NOMO-1 treated with DMSO at 0.1 percent for 48 hours (cell line): ENCODE measurements around the gene HNF4A.

Experiments
- DNase-seq: peaks from one replicate; lab custom pipeline; 2025; ENCODE audit not compliant: unreplicated experiment; lab: John Stamatoyannopoulos, UW

HNF4A gene

DNA sequence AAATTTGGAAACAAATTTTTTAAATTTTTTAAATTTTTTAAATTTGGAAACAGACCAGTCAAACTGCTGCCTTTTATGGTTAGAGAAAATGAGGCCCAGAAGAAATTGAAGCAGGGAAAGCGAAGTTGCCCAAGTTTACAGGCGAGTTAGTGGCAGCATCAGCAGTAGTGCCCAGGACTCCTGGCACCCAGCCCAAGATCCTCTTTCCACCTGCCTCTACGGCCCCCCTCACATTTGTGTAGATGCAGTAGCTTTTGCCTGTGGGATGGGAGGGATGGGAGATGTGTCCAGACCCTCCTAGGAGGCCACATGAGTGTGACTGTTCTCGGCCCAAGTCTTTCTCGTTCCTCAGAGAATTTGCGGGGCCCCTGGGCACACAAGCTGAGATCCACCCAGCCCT lies 49.8 kb downstream of the HNF4A start:
- DNase-seq = no peak

DNA sequence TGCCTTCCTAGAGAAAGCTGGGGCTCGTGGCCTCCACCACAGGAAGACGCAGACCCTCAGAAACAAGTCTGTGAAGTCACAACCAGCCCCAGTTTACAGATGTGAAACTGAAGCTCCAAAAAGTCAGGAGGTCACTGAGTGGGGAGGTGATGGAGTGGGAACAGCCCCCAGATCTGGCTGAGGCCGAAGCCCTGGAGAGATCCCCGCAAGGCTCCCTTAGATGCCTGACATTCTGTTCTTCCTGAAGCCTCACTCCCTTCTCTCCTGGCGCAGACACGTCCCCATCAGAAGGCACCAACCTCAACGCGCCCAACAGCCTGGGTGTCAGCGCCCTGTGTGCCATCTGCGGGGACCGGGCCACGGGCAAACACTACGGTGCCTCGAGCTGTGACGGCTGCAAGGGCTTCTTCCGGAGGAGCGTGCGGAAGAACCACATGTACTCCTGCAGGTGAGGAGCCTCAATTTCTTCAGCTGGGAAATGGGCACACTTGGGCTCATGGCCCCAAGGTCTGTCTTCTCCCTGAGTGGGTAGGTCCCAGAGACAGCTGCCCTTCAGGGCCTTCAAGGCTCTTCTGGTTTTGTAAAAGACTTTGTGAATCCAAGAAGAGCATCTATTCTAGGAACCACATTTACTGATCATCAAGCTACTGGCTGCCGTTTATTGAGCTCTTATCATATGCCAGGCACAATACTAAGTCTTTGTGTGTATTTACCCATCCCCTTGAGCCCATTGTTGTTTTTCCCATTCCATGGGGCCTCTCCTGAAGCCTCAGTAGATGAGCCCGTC lies 50.5 kb downstream of the HNF4A start:
- DNase-seq = no peak

DNA sequence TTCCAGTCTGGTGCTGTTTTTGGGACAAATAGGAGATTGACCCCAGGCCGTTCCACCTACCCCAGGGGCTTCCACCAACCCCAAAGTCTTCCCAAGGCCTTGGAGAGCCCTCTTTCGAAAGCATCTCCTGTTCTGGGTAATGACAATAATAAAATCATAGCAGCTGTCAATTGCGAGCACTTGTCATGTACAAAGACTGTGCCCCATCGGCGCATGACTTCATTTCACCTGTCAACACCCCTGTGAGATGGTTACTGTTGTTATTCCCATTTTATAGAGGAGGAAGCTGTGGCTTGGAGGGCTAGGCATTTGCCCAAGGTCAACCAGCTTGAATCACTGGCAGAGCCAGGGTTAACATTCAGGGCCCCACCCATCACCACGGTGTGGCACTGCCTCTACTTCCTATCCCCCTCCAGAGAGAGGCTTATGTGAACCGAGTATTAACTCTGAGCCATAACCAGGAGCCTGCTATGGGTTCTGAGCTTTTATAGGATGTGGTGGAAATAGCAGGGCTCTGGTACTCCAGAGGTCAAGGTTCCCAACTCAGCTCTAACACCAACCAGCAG lies 51.2 kb downstream of the HNF4A start:
- no peak for DNase-seq

DNA sequence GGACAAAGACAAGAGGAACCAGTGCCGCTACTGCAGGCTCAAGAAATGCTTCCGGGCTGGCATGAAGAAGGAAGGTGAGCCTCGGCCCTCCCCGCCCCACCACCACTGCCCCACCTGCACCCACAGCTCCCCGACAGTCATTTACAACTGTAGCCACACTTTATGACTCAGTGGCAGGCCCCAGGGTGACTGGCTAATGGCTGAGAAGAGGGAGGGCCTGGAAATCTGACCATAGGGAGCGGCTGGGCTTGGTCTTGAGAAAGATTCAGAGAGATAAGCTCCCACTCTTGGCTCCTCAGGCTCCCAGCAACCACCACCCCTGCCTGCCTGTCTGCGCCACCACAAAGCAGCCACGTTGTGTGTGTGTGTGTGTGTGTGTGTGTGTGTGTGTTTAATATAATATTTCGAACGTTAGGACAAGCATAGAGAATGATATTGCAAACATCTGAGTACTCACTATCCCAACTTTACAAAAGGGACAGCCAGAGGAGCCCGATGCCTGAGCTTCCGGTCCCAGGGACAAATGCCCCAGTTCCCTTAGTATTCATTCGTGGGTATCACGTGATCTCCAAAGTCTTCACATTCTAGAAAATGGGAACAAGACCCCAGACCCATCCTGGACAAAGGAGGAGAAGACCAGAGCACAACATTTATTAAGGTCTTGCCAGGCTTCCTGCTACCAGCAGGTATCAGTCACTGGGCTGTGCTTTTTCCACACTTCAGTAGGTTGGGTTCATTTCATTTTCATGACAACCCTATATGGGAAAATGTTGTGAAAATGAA lies 52.1 kb downstream of the HNF4A start:
- DNase-seq = peak; percentile 55

DNA sequence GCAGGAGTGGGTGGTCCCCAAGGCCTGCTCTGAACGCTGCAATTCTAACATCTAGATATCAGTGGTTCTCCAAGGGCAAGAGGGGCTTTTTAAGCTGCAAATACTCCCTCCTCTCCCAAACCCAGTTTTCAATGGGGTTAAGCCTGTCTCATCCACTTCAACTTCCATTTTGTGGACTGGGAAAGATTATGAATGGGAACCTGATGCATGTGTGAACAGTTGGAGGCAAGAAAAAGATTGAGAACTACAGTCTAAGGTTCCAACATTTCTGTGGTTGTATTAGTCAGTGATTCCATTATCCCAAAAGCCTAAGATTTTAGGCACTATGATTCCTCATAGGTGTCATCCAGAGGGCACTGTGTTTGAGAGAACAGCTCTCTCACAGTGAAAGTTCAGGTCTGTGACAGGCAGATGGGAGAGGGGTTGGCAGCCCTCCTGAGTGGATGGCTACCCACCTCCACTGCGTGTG lies 53.7 kb downstream of the HNF4A start:
- no peak for DNase-seq

DNA sequence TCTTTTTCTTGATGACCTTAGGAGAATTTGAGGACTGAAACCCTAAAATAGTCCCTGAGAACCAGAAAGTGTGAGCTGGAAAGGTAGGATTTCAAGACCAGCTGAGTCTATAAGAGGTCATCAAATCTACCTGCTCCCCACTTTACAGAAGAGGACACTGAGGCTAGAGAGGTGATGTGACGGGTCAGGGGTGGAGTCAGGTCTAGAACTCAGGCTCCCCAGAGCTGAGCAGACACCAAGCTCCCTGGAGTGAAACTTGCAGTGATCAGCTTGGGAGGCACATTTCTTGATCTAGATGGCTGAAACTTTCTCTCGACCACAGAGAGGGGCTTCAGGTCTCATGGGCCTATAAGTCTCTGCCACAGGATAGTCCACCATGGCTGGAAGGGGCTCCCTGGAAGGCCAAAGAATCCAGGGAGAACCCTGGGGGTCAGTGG lies 55.1 kb downstream of the HNF4A start:
- no peak for DNase-seq

DNA sequence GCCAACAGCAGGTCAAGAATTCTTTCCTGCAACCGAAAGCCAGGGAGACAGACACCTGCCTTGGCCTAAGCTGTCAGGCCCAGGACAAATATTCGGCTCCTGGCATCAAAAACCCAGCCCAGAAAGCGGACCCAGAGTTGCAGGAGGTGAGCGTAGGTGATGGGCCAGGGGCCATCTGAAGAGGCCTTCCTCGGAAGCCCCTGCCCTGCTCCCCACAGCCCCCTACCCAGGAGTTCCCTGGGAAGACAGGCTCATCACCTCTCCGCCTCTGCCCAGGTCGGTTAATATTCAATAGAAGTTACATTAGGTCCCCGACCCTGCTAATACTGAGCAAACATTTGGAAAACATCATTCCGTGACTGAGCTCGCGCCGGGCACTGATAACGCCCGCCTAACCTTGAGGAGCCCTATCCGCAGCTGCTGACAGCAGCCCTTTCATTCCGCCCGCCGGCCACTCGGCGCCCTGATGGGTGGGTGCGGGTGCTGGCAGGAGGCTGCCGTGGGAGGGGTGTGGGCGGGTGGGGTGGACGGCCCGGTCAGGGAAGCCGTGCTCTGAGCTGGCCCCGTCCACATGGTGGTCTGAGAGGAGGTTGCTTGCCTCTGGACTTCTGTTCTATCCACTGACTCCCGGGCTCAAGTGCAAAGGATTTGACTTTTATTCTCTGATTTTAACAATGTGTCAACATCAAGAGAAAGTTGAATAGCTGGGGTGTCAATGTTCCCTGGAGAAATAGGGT lies 55.7 kb downstream of the HNF4A start:
- DNase-seq = no peak

DNA sequence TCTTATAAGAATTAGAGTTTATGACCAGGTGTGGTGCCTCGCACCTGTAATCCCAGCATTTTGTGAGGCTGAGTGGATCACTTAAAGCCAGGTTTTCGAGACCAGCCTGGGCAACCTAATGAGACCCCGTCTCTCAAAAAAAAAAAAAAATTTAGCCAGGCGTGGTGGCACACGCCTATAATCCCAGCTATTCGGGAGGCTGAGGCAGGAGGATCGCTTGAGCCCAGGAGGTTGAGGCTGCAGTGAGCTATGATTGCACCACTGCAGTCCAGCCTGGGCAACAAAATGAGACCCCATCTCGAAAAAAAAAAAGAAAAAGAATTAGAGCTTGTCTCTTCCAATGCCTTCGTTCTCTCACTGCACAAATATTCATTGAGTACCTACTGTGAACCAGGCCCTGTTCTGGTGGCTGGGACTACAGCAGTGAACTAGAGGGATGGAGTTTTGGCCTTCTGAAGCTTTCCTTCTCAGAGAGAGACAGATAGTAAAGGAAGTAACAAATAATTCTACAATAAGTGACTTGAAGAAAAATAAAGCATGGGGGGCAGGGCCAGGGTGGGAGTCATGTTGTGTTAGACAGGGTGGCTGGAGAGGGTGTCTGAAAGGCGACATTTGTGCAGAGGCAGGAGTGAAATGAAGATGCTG lies 56.4 kb downstream of the HNF4A start:
- DNase-seq = no peak

DNA sequence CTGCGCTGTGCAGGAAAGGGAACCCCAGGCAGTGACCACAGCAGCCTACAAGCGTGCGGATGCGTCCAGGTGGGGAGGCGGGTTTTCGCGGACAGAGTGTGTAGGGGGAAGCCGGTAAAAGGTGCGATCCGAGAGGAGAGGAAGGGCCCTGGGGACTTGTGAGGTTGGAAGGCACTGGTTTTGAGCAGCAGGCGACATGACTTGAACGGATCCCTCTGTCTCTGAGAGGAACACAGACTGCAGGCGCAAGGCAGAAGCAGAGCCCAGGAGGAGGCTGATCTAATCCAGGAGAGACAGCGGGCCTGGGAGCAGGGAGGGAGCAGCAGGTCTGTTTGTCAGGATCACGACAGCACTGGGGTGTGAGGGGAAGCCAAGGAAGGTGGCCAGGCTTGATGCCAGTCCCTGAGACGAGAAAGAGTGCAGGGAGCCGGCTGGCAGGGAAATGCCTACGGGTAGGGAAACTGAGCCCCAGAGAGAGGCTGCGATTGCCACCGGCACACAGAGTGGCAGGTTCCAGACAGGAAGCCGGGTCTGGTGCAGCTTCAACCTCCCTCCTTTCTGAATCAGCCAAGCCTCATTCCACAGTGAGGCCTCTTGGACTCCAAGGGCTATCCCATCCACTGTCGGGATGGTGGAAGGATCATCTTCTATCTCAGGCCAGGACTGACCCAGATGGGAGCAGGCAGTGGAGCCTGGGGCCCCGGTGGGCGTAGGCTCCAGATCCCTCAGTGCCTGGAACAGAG lies 57.1 kb downstream of the HNF4A start:
- no peak for DNase-seq

DNA sequence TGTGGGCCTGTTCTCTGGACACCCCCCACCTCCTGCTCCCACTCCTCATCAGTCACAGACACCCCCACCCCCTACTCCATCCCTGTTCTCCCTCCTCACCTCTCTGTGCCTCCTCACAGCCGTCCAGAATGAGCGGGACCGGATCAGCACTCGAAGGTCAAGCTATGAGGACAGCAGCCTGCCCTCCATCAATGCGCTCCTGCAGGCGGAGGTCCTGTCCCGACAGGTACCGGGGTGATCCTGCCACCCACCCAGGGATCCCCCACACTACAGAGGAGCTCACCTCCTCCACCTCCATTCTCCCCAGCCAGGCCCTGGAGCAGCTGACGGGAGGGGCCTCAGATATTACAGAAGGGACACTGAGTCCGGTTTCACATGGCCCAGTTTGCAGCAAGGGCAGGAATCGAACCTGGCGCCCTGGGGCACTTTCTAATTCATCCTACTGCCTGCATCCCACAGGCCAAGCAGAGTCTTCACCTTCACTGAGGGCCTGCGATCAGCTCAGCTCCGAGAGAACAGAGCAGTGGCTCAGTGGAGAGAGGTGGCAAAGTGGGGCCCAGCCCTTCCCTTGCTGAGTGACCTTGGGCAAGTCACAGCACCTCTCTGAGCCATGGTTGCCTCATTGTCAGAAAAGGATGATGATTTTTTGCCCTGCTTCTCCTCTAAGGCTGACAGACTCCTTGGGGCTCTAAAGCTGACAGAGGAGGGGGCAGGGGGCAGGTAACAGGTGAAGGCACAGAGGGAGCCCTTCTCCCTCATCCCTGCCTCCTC lies 58.3 kb downstream of the HNF4A start:
- no peak for DNase-seq

DNA sequence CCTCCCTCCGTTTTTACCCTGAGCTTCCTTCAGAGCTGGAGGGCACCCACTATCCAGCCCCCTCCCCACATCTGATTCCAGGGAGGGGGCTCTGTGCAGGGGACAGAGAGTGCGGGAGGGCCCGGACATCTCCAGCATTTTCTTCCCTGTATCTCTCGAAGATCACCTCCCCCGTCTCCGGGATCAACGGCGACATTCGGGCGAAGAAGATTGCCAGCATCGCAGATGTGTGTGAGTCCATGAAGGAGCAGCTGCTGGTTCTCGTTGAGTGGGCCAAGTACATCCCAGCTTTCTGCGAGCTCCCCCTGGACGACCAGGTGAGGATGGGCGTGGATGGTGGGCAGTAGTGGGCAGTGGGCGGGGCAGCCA lies 58.8 kb downstream of the HNF4A start:
- no peak for DNase-seq

DNA sequence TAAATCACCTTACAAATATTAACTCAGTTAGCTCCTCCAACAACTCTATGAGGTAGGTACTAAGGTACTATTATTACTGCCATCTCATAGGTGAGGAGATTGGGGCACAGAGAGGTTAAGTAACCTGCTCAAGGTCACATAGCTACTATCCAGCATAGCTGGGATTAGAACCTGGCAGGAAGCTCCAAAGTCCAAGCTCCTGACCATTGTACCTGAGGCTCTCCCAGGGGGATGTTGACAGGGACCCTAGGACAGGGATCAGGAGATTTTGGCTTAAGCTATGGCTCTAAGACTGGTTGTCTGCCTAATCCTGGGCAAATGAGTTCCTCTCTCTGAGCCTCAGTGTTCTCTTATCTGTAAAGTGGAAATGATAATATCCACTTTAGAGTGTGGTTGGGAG lies 59.3 kb downstream of the HNF4A start:
- no peak for DNase-seq

DNA sequence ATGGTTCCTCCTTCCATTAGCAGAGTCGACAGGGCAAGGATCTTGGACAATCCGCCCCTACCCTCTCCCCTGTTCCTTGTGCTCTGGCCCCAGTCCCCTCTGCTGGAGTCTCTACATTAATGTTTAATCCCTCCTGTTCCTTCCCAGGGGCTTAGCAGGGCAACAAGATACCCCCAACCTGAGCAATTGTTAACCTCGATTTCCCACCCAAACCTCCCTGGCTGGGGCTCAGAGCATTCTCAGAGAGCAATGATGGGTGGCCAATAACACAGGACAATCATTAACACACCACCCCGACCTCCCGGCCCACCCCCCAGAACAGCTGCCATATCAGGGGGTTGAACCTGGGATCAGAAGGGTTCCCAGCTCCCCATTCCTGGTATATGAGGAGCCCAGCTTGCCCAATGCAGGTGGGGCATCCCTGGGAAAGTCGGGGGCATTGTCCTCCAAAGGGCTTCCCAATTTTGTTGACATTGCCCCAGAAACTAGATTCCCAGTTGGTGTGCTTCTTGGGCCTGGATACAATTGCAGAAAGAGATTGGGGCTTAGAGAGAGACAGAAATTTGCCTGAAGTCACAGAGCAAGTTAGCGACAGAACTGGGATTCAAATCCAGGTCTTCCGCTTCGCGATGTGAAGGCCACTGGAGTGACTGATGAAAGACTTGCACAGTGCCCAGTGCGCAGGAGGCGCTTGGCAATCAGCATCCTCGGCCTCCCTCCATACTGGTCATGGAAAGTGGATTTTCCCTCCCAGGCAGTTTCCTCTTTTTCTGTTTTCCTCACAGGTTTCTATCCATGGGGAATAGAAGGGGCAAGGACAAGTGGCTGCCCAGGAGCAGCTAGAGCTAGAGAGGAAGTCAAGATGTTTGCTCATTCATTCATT lies 60.6 kb downstream of the HNF4A start:
- DNase-seq = no peak

DNA sequence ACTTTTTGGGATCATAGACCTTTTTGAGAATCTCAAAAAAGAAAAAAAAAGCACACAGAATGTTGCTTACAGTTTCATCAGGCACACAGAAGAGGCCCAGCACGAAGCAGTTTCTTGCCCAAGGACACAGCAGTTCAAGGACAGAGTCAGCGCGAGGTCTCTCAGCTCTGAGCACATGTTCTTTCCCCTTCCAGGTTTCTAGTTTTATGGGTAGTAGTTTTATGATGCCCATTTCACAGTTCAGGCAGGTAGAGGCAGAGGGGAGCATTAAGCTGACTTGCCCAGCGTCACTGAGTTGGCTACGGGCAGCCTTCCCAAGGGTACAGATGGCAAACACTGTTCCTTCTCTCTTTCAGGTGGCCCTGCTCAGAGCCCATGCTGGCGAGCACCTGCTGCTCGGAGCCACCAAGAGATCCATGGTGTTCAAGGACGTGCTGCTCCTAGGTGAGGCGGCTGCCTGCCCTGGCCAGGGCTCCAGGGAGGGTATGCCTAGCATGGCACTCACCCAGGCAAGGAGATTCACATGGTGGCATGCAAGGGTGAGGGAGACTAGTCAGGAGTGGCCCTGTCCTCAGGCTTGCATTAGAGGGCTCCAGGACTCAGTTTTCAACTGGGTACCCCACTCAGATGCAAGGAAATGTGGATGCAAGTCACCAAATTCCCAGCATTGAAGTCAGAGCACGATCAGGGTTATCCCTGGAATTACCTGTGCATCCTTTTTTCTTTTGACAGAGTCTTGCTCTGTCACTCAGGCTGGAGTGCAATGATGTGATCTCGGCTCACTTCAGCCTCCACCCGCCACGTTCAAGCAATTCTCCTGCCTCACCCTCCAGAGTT lies 62.8 kb downstream of the HNF4A start:
- DNase-seq = no peak

DNA sequence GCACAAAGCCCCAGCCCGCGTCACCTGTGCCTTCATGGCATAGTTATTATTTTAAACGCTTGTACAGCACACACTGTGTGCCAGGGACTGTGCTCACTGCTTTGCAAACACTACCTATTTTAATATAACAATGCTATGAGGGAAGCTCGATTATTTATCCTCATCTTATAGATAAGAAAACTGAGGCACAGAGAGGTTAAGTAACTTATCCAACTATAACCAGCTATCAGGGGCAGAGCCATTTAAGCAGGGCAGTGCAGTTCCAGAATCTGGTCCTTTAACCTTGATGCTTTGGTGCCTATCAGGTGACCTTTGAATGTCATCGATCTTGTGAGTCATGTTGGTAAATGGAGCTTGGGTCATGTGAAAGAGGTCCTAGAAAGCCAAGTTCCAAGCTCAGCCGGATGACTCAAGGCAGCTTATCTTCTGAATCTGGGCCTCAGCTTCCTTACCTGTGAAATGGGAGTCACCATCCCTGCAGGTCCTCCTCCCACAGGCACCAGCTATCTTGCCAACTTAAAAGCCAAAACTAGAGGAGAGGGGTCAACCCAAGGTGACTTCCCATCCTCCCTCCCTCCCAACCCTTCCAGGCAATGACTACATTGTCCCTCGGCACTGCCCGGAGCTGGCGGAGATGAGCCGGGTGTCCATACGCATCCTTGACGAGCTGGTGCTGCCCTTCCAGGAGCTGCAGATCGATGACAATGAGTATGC lies 63.8 kb downstream of the HNF4A start:
- DNase-seq = no peak

DNA sequence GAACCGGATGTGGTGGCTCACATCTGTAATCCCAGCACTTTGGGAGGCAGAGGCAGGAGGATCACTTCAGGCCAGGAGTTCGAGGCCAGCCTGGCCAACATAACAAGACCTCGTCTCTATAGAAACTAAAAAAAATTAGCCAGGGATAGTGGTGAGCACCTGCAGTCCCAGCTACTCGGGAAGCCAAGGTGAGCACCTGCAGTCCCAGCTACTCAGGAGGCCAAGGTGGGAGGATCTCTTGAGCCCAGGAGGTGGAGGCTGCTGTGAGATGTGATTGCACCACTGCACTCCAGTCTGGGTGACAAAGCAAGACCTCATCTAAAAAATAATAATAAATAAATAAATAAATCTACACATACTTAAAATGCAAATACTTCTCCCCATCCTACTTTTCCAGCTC lies 65.0 kb downstream of the HNF4A start:
- DNase-seq = no peak

DNA sequence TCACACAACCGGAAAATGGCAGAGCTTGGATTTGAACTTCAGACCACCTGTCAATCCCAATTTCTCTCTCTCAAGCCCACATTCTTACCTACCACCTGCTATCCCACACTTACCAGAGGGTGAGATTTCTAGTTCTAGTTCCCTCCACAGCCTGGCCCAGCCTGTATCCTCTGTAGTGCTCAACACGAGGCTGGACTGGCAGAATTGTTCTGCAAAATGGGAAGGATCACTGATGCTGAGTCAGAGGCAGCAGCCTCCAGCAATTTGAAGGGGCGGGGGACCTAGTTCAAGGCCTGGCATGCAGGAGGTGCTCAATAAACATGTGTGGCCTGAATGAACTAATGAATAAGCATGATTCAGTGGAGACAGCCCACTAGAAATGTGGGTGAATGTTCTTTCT lies 66.6 kb downstream of the HNF4A start:
- peak; percentile 49 for DNase-seq
